ENCODE measurements around the gene SLC28A1.
A peak's percentile ranks its signal among the peaks of the same experiment; 100 is the strongest.

Gene SLC28A1

GRCh38 chr15:84980196-84981053 lies 96.0 kb downstream of the SLC28A1 start:
- peak overlapping the region; percentile 84 for H3K4me3 ChIP-seq (ENCODE audit: low read depth, low read length)
- peak; percentile 9; the same call in 1 of the 2 replicates for TF ChIP-seq CTCF (IDR thresholded peaks at IDR 0.05; ENCODE audit: control insufficient read depth, extremely low read depth, insufficient read depth)
- peak; percentile 62 for DNase-seq (ENCODE audit: low read depth)

GRCh38 chr15:84981054-84981710 lies 96.7 kb downstream of the SLC28A1 start:
- TF ChIP-seq CTCF (IDR thresholded peaks at IDR 0.05; ENCODE audit: control insufficient read depth, extremely low read depth, insufficient read depth), result peak; percentile 18; the same call in 1 of the 2 replicates
- peak overlapping the region; percentile 84 for H3K4me3 ChIP-seq (ENCODE audit: low read depth, low read length)
- DNase-seq (ENCODE audit: low read depth), result peak; percentile 85

- peak within 1 kb of the TSS; percentile 84 for H3K4me3 ChIP-seq (ENCODE audit: low read depth, low read length)
- no peak for DNase-seq (ENCODE audit: low read depth)
- peak; percentile 5; the same call in 1 of the 2 replicates for TF ChIP-seq CTCF (IDR thresholded peaks at IDR 0.05; ENCODE audit: control insufficient read depth, extremely low read depth, insufficient read depth)
Observed at GRCh38 chr15:84981711-84982300, 97.3 kb downstream of the SLC28A1 start, which contains the start of gene PDE8A. Gene PDE8A, plus strand, starts transcription at chr15:84981856. Its CDS starts 307 bp downstream, at chr15:84982163.

GRCh38 chr15:84982301-84982920 lies 97.9 kb downstream of the SLC28A1 start:
- H3K4me3 ChIP-seq (ENCODE audit: low read depth, low read length), result peak overlapping the region; percentile 84
- DNase-seq (ENCODE audit: low read depth), result no peak
- TF ChIP-seq CTCF (IDR thresholded peaks at IDR 0.05; ENCODE audit: control insufficient read depth, extremely low read depth, insufficient read depth), result no peak

GRCh38 chr15:84983294-84983693 lies 98.8 kb downstream of the SLC28A1 start:
- H3K4me3 ChIP-seq (ENCODE audit: low read depth, low read length), result no peak overlapping the region
- DNase-seq (ENCODE audit: low read depth), result no peak
- TF ChIP-seq CTCF (IDR thresholded peaks at IDR 0.05; ENCODE audit: control insufficient read depth, extremely low read depth, insufficient read depth), result no peak

GRCh38 chr15:84983711-84984110 lies 99.2 kb downstream of the SLC28A1 start:
- no peak for DNase-seq (ENCODE audit: low read depth)

More at GRCh38 chr15:84983711-84984110, 99.2 kb downstream of the SLC28A1 start:
- no peak overlapping the region for H3K4me3 ChIP-seq (ENCODE audit: low read depth, low read length)
- TF ChIP-seq CTCF (IDR thresholded peaks at IDR 0.05; ENCODE audit: control insufficient read depth, extremely low read depth, insufficient read depth), result no peak
